DMS 273 treated with DMSO at 0.1 percent for 48 hours (cell line): ENCODE results near the gene KLC1.

ENCODE experiments used
- DNase-seq: peaks from one replicate; lab custom pipeline; 2025; lab: John Stamatoyannopoulos, UW

KLC1 gene

GRCh38 chr14:103659631-103660030 is 30.6 kb downstream of the KLC1 start:
- DNase-seq: no peak

- no peak for DNase-seq
These were observed 33.0 kb downstream of the KLC1 start for GRCh38 chr14:103662029-103662428.

- DNase-seq: no peak
These were observed 33.6 kb downstream of the KLC1 start for GRCh38 chr14:103662591-103662990.

GRCh38 chr14:103663506-103663905 is 34.5 kb downstream of the KLC1 start:
- DNase-seq: no peak

- DNase-seq: no peak
These were observed 38.7 kb downstream of the KLC1 start for GRCh38 chr14:103667671-103668070.

- no peak for DNase-seq
These were observed 39.1 kb downstream of the KLC1 start for GRCh38 chr14:103668117-103668516.

- no peak for DNase-seq
These were observed 40.4 kb downstream of the KLC1 start for GRCh38 chr14:103669370-103669769.

GRCh38 chr14:103671911-103672310 is 42.9 kb downstream of the KLC1 start:
- no peak for DNase-seq

- DNase-seq: no peak
These were observed 46.9 kb downstream of the KLC1 start for GRCh38 chr14:103675957-103676356.

GRCh38 chr14:103676881-103677675 is 48.1 kb downstream of the KLC1 start:
- DNase-seq: no peak

GRCh38 chr14:103679351-103679750 is 50.3 kb downstream of the KLC1 start:
- DNase-seq: no peak

GRCh38 chr14:103680491-103681231 is 51.6 kb downstream of the KLC1 start:
- DNase-seq: no peak

GRCh38 chr14:103683139-103683538 is 54.1 kb downstream of the KLC1 start:
- DNase-seq: no peak

GRCh38 chr14:103684471-103684870 is 55.5 kb downstream of the KLC1 start:
- no peak for DNase-seq

GRCh38 chr14:103684871-103685270 is 55.9 kb downstream of the KLC1 start:
- DNase-seq: no peak

- no peak for DNase-seq
These were observed 56.5 kb downstream of the KLC1 start for GRCh38 chr14:103685276-103686211.

GRCh38 chr14:103686831-103687485 is 57.9 kb downstream of the KLC1 start:
- DNase-seq: no peak

GRCh38 chr14:103687712-103688111 is 58.7 kb downstream of the KLC1 start:
- DNase-seq: no peak

- DNase-seq: no peak
These were observed 59.4 kb downstream of the KLC1 start for GRCh38 chr14:103688441-103688840.

- DNase-seq: no peak
These were observed 60.2 kb downstream of the KLC1 start for GRCh38 chr14:103688906-103689902.

- DNase-seq: no peak
These were observed 61.3 kb downstream of the KLC1 start for GRCh38 chr14:103690332-103690731.
